K562 (cell line): ENCODE results near the gene WNK2. TPM values are rescaled to one million over a fixed set of nuclear protein-coding genes. Genes with fewer than 3 reads are reported as not detected.

Experiments
- BCL6 ChIP-seq: fragments of 250-450 bp; sonication (Bioruptor Pico); IDR thresholded peaks from 2 replicates; pipeline ENCODE4 v1.4.0; 2020
- CEBPG ChIP-seq, 3 experiments: fragments of 200-800 bp in 1 of 3; sonication (Bioruptor generic) in 1 of 3; sonication (generic) in 1 of 3; formaldehyde crosslinking in 1 of 3; IDR thresholded peaks in 2 of 3; conservative IDR thresholded peaks in 1 of 3; 2 replicates each; pipeline versions ENCODE4 v1.6.1 to v1.8.0; 2016 to 2022; ENCODE audit warnings: missing compliant biosample characterization in 2 of 3, missing genetic modification characterization in 2 of 3, mild to moderate bottlenecking in 1 of 3, missing genetic modification reagents in 1 of 3
- CREB1 ChIP-seq, 2 experiments: sonication (generic) in 1 of 2; formaldehyde crosslinking in 1 of 2; IDR thresholded peaks; 2 replicates each; pipeline versions ENCODE4 v1.6.1 to v1.8.0; 2012 to 2022; ENCODE audit warnings: inconsistent platforms in 1 of 2, mild to moderate bottlenecking in 1 of 2, missing genetic modification reagents in 1 of 2, moderate library complexity in 1 of 2
- KLF1 ChIP-seq: fragments of 450-650 bp; IDR thresholded peaks from 2 replicates; pipeline ENCODE4 v1.6.1; 2016; ENCODE audit warnings: missing genetic modification characterization, missing compliant biosample characterization
- NR2F6 ChIP-seq: fragments of 450-650 bp; formaldehyde crosslinking; IDR thresholded peaks from 2 replicates; pipeline ENCODE4 v1.4.0; 2020; ENCODE audit warnings: mild to moderate bottlenecking
- OTX1 ChIP-seq: fragments of 450-650 bp; formaldehyde crosslinking; IDR thresholded peaks from 2 replicates; pipeline ENCODE4 v1.4.0; 2022; ENCODE audit warnings: mild to moderate bottlenecking
- RAD21 ChIP-seq, 2 experiments: fragments of 250-450 bp in 1 of 2; fragments of 450-650 bp in 1 of 2; sonication (Bioruptor Pico) in 1 of 2; formaldehyde crosslinking in 1 of 2; IDR thresholded peaks in 1 of 2; conservative IDR thresholded peaks in 1 of 2; 2 replicates each; pipeline versions ENCODE4 v1.4.0 to v1.8.0; 2020 to 2022; ENCODE audit warnings: mild to moderate bottlenecking in 2 of 2, moderate library complexity in 1 of 2
- TAF1 ChIP-seq: IDR thresholded peaks from 2 replicates; pipeline ENCODE4 v1.6.1; 2011; ENCODE audit warnings: mild to moderate bottlenecking, low read length, moderate library complexity; ENCODE audit not compliant: insufficient read depth, control insufficient read depth, severe bottlenecking; ENCODE audit errors: extremely low read depth
- TCF3 ChIP-seq: sonication (generic); formaldehyde crosslinking; IDR thresholded peaks from 2 replicates; pipeline ENCODE4 v1.4.0; 2020; ENCODE audit warnings: mild to moderate bottlenecking, missing genetic modification reagents
- ZC3H8 ChIP-seq: fragments of 450-650 bp; IDR thresholded peaks from 2 replicates; pipeline ENCODE4 v1.6.1; 2017
- ZNF311 ChIP-seq: fragments of 250-450 bp; sonication (Bioruptor Pico); IDR thresholded peaks from 2 replicates; pipeline ENCODE4 v1.4.0; 2020; ENCODE audit warnings: mild to moderate bottlenecking, moderate library complexity
- ZNF589 ChIP-seq: fragments of 200-800 bp; sonication (Bioruptor generic); IDR thresholded peaks from 2 replicates; pipeline ENCODE4 v1.6.1; 2016; ENCODE audit warnings: low read depth, missing genetic modification characterization, missing compliant biosample characterization
- ZNF780A ChIP-seq: fragments of 250-450 bp; sonication (Bioruptor Pico); IDR thresholded peaks from 2 replicates; pipeline ENCODE4 v1.5.0; 2021; ENCODE audit warnings: mild to moderate bottlenecking
- polyA plus RNA-seq, 8 experiments: library from polyadenylated mRNA; depleted of rRNA in 4 of 8; stranded (reverse) in 5 of 8; unstranded in 3 of 8; fragments of >200 nt; fragmentation: Nextera tagmentation in 2 of 8; fragmentation: Illumina TruSeq in 1 of 8; extraction: Ambion mirVana in 2 of 8; extraction: Trizol in 1 of 8; gene quantifications; 2 replicates each; pipeline versions ENCODE4 v1.2.1 to v1.2.3, GENCODE V29; 2011 to 2014; ENCODE audit warnings: inconsistent platforms in 1 of 8, missing spikeins in 1 of 8
- total RNA-seq, 7 experiments: library from RNA; depleted of rRNA in 6 of 7; stranded (reverse); fragments of >200 nt in 6 of 7; fragmentation: Illumina TruSeq in 2 of 7; extraction: Trizol in 2 of 7; gene quantifications; 2 replicates each; pipeline versions ENCODE4 v1.2.1 to v1.2.3, GENCODE V29; 2011 to 2021; ENCODE audit warnings: low replicate concordance in 1 of 7
- TF ChIP-seq, protein P1 (sequence below): fragments of 250-450 bp; sonication (Bioruptor Pico); IDR thresholded peaks from 2 replicates; pipeline ENCODE4 v1.5.0; 2021; ENCODE audit warnings: mild to moderate bottlenecking, borderline replicate concordance
- TF ChIP-seq, protein P2 (sequence below): fragments of 450-650 bp; IDR thresholded peaks from 2 replicates; pipeline ENCODE4 v1.6.1; 2018; ENCODE audit warnings: mild to moderate bottlenecking, low read depth; ENCODE audit not compliant: partially characterized antibody
- TF ChIP-seq, protein P3 (sequence below): fragments of 250-450 bp; sonication (Bioruptor Pico); IDR thresholded peaks from 2 replicates; pipeline ENCODE4 v1.8.0; 2022; ENCODE audit warnings: moderate library complexity, mild to moderate bottlenecking, inconsistent platforms
- TF ChIP-seq, protein P4 (sequence below): fragments of 450-650 bp; IDR thresholded peaks from 2 replicates; pipeline ENCODE4 v1.6.1; 2016; ENCODE audit warnings: missing biosample characterization, missing genetic modification characterization
- TF ChIP-seq, protein P5 (sequence below): fragments of 450-650 bp; formaldehyde crosslinking; IDR thresholded peaks from 2 replicates; pipeline ENCODE4 v1.4.0; 2022; ENCODE audit warnings: missing genetic modification characterization

WNK2 gene
- total and polyA plus RNA-seq, 9 of the 15 experiments (the other 6 are each of a cell fraction or from before 2014, with no cell fraction given), result 0.36 to 3.3 (median 0.64) TPM; not detected in 2

DNA sequence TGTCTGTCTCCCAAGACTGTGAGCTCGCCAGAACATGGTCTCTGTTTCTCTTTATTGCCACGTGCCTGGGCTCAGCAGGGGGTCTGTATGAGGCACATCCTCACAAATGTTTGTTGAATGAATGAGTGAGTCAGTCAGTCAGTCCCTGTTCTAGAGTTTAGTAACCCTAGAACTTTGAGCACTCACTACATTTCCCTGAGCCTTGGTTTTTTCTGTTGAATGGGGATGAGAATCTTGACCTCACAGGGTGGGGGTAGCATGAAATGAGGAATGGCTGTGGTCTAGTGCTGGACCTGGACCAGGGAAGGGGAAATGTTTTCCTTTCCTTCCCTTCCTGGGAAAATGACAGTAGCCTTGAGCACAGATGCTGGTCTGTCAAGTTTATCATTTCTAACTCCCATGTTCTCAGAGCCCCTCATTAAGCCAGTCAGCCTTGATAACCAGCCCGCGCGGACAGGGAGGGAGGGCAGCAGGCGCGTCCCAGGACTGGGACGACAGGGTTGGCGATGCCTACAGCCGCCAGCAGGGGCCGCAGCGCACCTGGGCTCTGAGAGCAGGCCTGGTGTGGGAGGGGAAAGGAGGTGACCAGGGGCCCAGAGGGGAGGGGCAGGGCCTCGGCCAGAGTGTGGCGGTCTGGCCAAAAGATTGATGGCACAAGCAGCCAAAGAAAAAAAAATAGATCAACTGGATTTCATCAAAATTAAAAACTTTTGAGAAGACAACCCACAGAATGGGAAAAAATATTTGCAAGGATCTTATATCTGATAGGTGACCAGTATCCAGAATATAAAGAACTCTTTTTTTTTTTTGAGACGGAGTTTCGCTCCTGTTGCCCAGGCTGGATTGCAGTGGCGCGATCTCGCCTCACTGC is 24.1 kb upstream of the WNK2 start (continued):
- TF ChIP-seq, protein P1, sequence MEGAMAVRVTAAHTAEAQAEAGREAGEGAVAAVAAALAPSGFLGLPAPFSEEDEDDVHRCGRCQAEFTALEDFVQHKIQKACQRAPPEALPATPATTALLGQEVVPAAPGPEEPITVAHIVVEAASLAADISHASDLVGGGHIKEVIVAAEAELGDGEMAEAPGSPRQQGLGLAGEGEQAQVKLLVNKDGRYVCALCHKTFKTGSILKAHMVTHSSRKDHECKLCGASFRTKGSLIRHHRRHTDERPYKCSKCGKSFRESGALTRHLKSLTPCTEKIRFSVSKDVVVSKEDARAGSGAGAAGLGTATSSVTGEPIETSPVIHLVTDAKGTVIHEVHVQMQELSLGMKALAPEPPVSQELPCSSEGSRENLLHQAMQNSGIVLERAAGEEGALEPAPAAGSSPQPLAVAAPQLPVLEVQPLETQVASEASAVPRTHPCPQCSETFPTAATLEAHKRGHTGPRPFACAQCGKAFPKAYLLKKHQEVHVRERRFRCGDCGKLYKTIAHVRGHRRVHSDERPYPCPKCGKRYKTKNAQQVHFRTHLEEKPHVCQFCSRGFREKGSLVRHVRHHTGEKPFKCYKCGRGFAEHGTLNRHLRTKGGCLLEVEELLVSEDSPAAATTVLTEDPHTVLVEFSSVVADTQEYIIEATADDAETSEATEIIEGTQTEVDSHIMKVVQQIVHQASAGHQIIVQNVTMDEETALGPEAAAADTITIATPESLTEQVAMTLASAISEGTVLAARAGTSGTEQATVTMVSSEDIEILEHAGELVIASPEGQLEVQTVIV (CRISPR knock-in tag), result no peak
- TF ChIP-seq ZNF311 (CRISPR knock-in tag) (no peak), BCL6 (CRISPR knock-in tag) (no peak), KLF1 (tag) (no peak), OTX1 (no peak), RAD21 (CRISPR knock-in tag; conservative IDR thresholded peaks at IDR 0.05 in 1 of 2, IDR thresholded peaks at IDR 0.05 in 1 of 2) (peak; percentile 96), CREB1 (IDR thresholded peaks at IDR 0.05) (peak; percentile 15; the same call in 1 of the 2 replicates), CREB1 (CRISPR knock-in tag; IDR thresholded peaks at IDR 0.05) (0 out of 2 replicates have a peak, but pooled peaks have one; percentile 39), CEBPG (CRISPR knock-in tag; IDR thresholded peaks at IDR 0.05) (no peak), CEBPG (tag; conservative IDR thresholded peaks at IDR 0.05 in 1 of 2, IDR thresholded peaks at IDR 0.05 in 1 of 2) (no peak), TAF1 (no peak), ZNF589 (no peak), ZC3H8 (no peak), NR2F6 (CRISPR knock-in tag) (no peak), ZNF780A (CRISPR knock-in tag) (no peak), TCF3 (CRISPR knock-in tag) (0 out of 2 replicates have a peak, but pooled peaks have one; percentile 11)
- TF ChIP-seq, protein P2, sequence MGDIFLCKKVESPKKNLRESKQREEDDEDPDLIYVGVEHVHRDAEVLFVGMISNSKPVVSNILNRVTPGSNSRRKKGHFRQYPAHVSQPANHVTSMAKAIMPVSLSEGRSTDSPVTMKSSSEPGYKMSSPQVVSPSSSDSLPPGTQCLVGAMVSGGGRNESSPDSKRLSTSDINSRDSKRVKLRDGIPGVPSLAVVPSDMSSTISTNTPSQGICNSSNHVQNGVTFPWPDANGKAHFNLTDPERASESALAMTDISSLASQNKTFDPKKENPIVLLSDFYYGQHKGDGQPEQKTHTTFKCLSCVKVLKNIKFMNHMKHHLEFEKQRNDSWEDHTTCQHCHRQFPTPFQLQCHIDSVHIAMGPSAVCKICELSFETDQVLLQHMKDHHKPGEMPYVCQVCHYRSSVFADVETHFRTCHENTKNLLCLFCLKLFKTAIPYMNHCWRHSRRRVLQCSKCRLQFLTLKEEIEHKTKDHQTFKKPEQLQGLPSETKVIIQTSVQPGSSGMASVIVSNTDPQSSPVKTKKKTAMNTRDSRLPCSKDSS, result no peak
- TF ChIP-seq, protein P3, sequence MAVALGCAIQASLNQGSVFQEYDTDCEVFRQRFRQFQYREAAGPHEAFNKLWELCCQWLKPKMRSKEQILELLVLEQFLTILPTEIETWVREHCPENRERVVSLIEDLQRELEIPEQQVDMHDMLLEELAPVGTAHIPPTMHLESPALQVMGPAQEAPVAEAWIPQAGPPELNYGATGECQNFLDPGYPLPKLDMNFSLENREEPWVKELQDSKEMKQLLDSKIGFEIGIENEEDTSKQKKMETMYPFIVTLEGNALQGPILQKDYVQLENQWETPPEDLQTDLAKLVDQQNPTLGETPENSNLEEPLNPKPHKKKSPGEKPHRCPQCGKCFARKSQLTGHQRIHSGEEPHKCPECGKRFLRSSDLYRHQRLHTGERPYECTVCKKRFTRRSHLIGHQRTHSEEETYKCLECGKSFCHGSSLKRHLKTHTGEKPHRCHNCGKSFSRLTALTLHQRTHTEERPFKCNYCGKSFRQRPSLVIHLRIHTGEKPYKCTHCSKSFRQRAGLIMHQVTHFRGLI (CRISPR knock-in tag), result no peak
- TF ChIP-seq, protein P4, sequence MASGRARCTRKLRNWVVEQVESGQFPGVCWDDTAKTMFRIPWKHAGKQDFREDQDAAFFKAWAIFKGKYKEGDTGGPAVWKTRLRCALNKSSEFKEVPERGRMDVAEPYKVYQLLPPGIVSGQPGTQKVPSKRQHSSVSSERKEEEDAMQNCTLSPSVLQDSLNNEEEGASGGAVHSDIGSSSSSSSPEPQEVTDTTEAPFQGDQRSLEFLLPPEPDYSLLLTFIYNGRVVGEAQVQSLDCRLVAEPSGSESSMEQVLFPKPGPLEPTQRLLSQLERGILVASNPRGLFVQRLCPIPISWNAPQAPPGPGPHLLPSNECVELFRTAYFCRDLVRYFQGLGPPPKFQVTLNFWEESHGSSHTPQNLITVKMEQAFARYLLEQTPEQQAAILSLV (tag), result no peak
- TF ChIP-seq, protein P5, sequence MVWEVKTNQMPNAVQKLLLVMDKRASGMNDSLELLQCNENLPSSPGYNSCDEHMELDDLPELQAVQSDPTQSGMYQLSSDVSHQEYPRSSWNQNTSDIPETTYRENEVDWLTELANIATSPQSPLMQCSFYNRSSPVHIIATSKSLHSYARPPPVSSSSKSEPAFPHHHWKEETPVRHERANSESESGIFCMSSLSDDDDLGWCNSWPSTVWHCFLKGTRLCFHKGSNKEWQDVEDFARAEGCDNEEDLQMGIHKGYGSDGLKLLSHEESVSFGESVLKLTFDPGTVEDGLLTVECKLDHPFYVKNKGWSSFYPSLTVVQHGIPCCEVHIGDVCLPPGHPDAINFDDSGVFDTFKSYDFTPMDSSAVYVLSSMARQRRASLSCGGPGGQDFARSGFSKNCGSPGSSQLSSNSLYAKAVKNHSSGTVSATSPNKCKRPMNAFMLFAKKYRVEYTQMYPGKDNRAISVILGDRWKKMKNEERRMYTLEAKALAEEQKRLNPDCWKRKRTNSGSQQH, result no peak
